DMS53 treated with DMSO at 0.1 percent for 48 hours (cell line): ENCODE data around the gene ZDHHC24.
"Not testable (repeated sequence)": the region's sequence is repeated elsewhere in the genome, so short reads cannot be mapped to it uniquely, and the experiment has no call there.

Source experiments
- DNase-seq: peaks from one replicate; lab custom pipeline; 2025; ENCODE audit not compliant: unreplicated experiment; lab: John Stamatoyannopoulos, UW

ZDHHC24 gene

GRCh38 chr11:66546368-66546965 lies 619 bp upstream of the ZDHHC24 start, which contains the start of gene ACTN3:
Gene ACTN3, plus strand, starts transcription at chr11:66546903. Its CDS starts 35 bp downstream, at chr11:66546938.
- no peak for DNase-seq

GRCh38 chr11:66544952-66545351 lies 896 bp downstream of the ZDHHC24 start:
- not testable (repeated sequence) for DNase-seq

GRCh38 chr11:66543263-66544107 lies 2.4 kb downstream of the ZDHHC24 start:
- no peak for DNase-seq

GRCh38 chr11:66542362-66542761 lies 3.5 kb downstream of the ZDHHC24 start:
- DNase-seq: no peak

- DNase-seq: no peak
Observed at GRCh38 chr11:66541892-66542291, 4.0 kb downstream of the ZDHHC24 start.

GRCh38 chr11:66540598-66540997 lies 5.2 kb downstream of the ZDHHC24 start:
- DNase-seq: not testable (repeated sequence)

- DNase-seq: no peak
Observed at GRCh38 chr11:66539870-66540213, 6.0 kb downstream of the ZDHHC24 start.

GRCh38 chr11:66539170-66539869 lies 6.5 kb downstream of the ZDHHC24 start:
- no peak for DNase-seq

GRCh38 chr11:66532784-66533183 lies 13.1 kb downstream of the ZDHHC24 start:
- no peak for DNase-seq

- DNase-seq: no peak
Observed at GRCh38 chr11:66531841-66532240, 14.0 kb downstream of the ZDHHC24 start.

GRCh38 chr11:66530927-66531709 lies 14.7 kb downstream of the ZDHHC24 start:
- no peak for DNase-seq

GRCh38 chr11:66529655-66530054 lies 16.2 kb downstream of the ZDHHC24 start:
- DNase-seq: no peak

- no peak for DNase-seq
Observed at GRCh38 chr11:66529069-66529468, 16.8 kb downstream of the ZDHHC24 start.

GRCh38 chr11:66524304-66525040 lies 21.4 kb downstream of the ZDHHC24 start:
- DNase-seq: no peak

- no peak for DNase-seq
Observed at GRCh38 chr11:66523611-66524010, 22.2 kb downstream of the ZDHHC24 start.

- no peak for DNase-seq
Observed at GRCh38 chr11:66510990-66511339, 34.9 kb downstream of the ZDHHC24 start.

GRCh38 chr11:66510271-66510989 lies 35.4 kb downstream of the ZDHHC24 start, which contains the start of gene BBS1:
Gene BBS1, plus strand, starts transcription at chr11:66510635. Its CDS starts 25 bp downstream, at chr11:66510660.
- DNase-seq: peak; percentile 69

- DNase-seq: no peak
Observed at GRCh38 chr11:66509131-66509561, 36.7 kb downstream of the ZDHHC24 start.

GRCh38 chr11:66505276-66505816 lies 40.5 kb downstream of the ZDHHC24 start:
- DNase-seq: no peak
